CD4-positive, alpha-beta T cell treated with Interleukin-4 for 1 hour (primary cell): ENCODE data around the gene OTUD1.
"Not testable (repeated sequence)": the region's sequence is repeated elsewhere in the genome, so short reads cannot be mapped to it uniquely, and the experiment has no call there.

Source experiments
- DNase-seq, 2 donors: peaks; one replicate each; pipeline ENCODE4 v3.0.0-alpha.2; 2020 to 2022

The OTUD1 gene

GRCh38 chr10:23438547-23439451 lies at the start of gene OTUD1:
OTUD1 (plus strand) TSS chr10:23439075; CDS start chr10:23439458, 383 bp downstream.
- peak; percentile 93 to 94 for DNase-seq

DNA sequence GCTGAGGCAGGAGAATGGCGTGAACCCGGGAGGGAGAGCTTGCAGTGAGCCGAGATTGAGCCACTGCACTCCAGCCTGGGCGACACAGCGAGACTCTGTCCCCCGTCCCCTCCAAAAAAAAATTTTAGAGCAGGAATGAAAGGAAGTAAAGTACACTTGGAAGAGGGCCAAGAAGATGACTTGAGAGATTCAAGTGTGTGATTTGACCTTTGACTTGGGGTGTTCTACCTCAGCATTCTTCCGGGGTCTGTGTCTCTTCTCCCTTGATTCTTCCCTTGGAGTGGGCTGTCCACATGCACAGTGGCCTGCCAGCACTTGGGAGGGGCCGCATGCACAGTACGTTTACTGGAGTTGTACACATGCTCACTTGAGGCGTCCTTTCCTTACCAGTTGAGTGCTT lies 48.5 kb upstream of the OTUD1 start:
- DNase-seq = not testable (repeated sequence)

DNA sequence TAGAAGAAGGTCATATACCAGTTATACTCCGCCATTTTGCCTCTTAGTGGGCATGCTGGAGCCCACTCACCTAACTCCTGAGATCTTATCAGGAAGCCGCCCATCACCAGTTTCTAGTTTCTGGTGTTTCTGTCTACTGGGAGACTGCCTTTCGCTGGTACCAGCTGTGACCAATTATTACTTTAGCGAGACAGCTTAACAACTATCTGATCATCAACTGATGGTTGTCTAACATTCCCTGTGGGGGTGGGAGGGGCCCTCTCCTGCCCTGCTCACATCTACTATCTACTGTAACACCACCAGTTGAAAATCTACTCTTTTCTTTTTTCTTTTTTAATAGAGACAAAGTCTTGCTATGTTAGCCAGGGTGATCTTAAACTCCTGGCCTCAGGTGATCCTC lies 48.1 kb upstream of the OTUD1 start:
- DNase-seq = no peak

- DNase-seq = no peak
Observed at GRCh38 chr10:23391821-23392220, 47.1 kb upstream of the OTUD1 start.

DNA sequence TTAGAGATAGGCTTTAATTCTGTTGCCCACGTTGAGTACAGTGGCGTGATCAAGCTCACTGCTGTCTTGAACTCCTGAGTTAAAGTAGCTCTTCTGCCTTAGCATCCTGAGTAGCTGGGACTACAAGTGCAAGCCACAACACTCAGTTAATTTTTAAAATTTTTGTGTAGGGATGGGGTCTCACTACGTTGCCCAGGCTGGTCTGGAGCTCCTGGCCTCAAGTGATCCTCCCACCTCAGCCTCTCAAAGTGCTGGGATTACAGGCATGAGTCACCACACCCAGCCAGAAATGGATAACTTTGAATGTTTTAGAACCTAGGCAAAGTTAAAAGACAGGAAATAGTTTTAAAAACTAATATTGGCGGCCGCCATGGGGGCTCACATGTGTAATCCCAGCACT lies 43.9 kb upstream of the OTUD1 start:
- no peak for DNase-seq

DNA sequence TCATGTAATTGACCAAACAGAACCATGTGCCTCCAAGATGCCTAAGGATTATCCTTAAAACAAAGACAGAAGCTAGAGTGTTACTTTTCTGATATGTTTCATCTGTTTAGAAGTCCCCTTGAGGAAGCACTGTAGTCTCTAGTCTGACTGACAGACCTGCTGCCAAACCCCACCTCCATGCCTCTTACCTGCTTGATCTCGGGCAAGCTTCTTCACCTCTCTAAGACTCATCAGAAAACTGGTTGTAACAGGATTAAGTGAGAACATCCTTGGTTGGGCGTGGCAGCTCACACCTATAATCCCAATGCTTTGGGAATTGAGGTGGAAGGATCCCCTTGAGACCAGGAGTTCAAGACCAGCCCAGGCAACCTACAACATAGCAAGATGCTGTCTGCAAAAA lies 42.2 kb upstream of the OTUD1 start:
- no peak for DNase-seq

DNA sequence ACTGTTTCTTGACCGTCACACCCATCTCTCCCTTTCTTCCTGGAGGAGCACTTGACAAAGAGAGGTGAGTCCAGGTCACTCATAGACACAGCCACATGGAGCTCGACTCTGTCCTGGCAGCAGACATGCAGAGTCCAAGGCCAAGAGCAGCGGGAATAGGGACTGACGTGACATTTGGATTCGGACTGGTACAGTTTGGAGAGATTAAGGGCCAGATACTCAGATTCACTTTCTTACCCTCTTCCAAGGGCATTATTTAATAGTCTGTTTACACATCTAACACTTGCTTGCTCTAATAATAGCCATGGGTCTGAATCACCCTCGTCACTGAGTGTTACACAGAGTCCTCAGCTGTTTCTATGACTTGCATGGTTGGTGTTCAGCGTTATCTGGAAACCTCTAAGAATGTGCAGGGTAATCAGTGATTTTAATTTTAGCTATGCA lies 39.2 kb upstream of the OTUD1 start:
- DNase-seq = no peak

DNA sequence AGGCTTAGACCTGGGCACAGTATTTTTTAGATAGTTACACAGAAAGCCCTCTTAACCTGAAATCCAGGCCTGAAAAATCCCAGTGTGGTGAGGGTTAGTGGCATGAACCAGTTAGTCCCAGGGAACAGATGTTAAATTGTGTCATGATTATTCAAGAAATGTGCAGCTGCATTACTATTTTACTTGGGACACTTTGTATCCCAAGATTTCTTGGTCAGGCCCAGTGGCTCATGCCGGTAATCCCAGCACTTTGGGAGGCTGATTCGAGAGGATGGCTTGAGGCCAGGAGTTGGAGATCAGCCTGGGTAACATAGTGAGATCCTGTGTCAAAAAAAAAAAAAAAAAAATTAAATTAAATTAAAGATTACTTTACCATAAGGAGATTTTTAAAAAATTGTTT lies 36.0 kb upstream of the OTUD1 start:
- no peak for DNase-seq

GRCh38 chr10:23403278-23403677 lies 35.6 kb upstream of the OTUD1 start:
- DNase-seq = no peak

- DNase-seq = no peak
Observed at GRCh38 chr10:23403719-23404118, 35.2 kb upstream of the OTUD1 start.

GRCh38 chr10:23404461-23404980 lies 34.4 kb upstream of the OTUD1 start:
- no peak for DNase-seq

DNA sequence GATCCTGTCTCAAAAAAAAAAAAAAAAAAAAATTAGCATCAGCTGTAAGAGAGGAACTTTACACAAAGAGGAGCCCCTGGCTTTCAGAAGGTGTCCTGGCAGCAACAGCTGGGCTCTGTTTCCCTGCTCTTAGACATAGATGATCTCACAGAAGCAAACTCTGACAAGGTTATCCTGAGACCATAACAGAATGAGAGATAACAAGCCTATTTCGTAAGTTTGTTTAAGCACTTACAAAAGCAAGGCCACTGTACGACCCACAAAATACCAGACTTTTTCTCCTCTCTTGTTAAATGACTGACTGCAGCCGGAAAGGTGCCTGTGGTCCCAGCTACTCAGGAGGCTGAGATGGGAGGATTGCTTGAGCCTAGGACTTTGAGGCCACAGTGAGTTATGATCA lies 33.3 kb upstream of the OTUD1 start:
- no peak for DNase-seq

DNA sequence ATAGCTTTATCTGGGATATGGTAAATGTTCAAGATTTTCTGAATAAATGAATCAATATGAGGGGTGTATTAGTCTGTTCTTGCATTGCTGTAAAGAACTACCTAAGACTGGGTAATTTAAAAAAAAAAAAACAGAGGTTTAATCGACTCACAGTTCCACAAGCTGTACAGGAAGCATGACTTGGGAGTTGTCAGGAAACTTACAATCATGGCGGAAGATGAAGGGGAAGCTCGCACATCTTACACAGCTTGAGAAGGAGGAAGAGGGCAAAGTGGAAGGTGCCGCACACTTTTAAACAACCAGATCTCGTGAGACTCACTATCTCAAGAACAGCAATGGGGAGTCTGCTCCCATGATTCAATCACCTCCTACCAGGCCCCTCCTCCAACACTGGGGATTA lies 32.5 kb upstream of the OTUD1 start:
- DNase-seq = peak in 1 of 2 donors; percentile 15

GRCh38 chr10:23408330-23408976 lies 30.4 kb upstream of the OTUD1 start:
- no peak for DNase-seq

DNA sequence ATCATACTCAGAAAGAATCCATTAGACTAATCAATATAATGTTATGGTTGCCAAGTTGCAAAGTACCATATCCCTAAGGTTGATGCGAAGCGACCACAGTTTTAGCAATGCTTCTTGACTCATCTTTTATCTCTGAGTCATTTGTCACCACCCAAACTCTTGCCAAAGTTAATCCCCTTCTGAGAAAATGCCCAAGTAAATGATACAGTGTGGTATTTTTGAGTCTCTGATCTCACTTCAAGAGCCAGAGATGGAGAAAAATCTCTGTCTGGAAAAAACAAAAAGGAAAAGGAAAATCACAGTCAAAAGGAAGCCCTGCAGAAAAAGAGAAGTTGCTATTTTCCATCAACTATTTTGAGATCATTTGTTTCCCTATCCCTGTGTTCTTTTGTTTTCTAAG lies 26.7 kb upstream of the OTUD1 start:
- no peak for DNase-seq

DNA sequence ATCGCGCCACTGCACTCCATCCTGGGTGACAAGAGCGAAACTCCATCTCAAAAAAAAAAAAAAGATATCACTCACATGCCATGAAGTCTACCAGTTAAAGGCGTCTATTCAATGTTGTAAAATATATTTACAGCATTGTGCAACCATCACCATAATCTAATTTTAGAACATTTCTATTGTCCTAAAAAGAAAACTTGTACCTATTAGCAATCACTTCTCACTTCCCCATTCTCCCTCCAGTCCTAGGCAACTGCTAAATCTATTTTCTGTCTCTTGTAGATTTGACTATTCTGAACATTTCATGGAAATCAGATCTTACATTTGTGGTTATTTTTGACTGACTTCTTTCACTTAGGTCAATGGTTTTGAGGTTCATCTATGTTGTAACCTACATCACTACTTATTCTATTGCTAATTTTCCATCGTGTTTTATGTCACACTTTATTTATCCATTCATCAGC lies 25.2 kb upstream of the OTUD1 start:
- peak in 1 of 2 donors; percentile 17 for DNase-seq

DNA sequence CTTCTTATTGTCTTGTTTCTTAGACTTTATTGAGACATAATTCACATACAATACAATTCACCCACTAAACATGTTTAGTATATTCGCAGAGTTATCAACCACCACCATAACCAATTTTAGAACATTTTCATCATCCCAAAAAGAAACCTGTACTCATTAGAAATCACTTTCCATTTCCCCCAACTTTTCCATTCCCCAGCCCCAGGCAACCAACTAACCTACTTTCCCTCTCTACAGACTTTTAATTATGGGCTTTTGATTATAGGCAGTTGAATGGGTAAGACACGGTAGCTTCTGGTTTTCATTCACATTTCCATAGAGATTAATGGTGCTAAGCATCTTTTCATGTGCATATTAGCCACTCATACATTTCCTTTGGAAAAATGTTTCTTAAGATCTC lies 24.2 kb upstream of the OTUD1 start:
- no peak for DNase-seq

DNA sequence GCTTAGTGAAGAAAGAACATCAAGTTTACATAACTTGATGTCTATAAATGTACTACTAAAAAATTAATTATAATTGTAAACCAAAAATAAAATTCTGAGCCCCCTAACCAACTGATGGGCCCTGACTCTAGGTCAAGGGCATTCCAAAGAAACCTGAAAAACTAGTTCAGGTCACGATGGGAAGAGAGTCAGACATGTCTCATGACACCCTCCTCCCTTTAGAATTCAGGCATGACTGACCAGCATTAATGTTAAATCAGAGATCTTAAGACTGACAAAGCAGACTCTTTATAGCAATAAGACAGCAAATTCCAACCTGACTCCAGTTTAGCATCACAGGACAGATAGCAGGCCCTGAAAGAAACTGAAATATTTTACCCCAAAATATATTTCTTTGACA lies 21.6 kb upstream of the OTUD1 start:
- DNase-seq = no peak

- no peak for DNase-seq
Observed at GRCh38 chr10:23418051-23418681, 20.7 kb upstream of the OTUD1 start.

DNA sequence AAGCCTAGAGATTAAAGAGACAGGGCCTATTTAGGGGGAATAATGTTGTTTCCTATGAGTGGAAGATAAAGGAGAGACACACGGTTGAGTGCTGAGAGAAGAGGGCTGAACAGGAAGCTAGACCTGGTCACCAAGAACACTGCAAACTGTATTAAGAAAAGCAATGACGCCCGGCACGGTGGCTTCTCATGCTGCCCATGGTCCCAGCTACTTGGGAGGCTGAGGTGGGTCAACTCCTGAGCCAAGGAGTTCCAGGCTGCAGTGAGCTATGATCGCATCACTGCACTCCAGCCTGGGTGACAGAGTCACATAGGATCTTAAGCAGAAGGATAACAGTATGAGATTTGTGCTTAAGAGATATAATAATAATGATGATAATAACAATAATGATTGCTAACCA lies 19.7 kb upstream of the OTUD1 start:
- DNase-seq = no peak

GRCh38 chr10:23419655-23420329 lies 19.1 kb upstream of the OTUD1 start:
- no peak for DNase-seq

DNA sequence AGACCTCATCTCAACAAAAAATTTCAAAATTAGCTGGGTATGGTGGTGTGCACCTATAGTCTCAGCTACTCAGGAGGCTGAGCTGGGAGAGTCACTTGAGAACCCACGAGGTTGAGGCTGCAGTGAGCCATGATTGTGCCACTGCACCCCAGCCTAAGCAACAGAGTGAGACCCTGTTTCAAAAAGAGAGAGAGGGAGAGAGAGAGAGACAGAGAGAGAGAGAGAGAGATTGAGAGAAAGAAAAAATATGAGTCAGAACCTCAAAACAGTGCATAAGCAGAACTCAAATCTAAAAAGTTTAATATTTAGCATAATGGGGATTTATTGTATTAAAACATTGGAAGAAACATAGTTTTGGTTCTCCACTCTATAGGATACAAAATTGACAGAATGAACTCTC lies 17.5 kb upstream of the OTUD1 start:
- DNase-seq = no peak

DNA sequence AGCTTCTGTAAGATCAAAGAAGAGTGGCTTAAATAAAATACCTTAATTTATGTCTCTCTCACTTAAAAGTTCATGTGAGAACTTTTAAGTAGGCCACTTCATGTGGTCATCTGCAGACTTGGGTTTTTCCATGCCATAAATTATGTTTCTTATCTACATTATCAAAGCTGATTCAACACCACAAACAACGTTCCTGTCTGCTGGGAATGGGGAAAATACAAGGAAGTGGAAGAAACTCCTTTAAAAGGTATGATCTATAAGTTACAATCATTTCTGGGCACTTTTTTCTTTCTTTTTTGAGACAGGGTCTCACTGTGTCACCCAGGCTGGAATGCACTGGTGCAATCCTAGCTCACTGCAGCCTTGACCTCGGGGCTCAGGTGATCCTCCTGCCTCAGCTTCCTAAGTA lies 16.9 kb upstream of the OTUD1 start:
- DNase-seq = no peak
